ENCODE measurements around the gene DEPP1.

The DEPP1 gene

GRCh38 chr10:44961931-44962750, 16.5 kb downstream of the DEPP1 start:
- no peaks in the 10 kb centered on the region for H3K9me3 ChIP-seq (replicated peaks; ENCODE audit: low read length)
- no peaks in the 10 kb centered on the region for H3K36me3 ChIP-seq (ENCODE audit: insufficient read depth, low read length)
- H3K9ac ChIP-seq (ENCODE audit: low read depth, low read length): no peak overlapping the region
- no peak overlapping the region for H3K4me3 ChIP-seq (ENCODE audit: low read length)
- peaks cover 64% of the 10 kb centered on the region for H3K4me1 ChIP-seq (ENCODE audit: control insufficient read depth, insufficient read depth, low read length)
- H3K4me2 ChIP-seq (ENCODE audit: low read length): no peak overlapping the region
- H3K27me3 ChIP-seq (ENCODE audit: control insufficient read depth, insufficient read depth, low read length): no peaks in the 10 kb centered on the region

GRCh38 chr10:44961230-44961571, 17.4 kb downstream of the DEPP1 start:
- no peak overlapping the region for H3K4me3 ChIP-seq (ENCODE audit: low read length)
- H3K4me1 ChIP-seq (ENCODE audit: control insufficient read depth, insufficient read depth, low read length): peaks cover 55% of the 10 kb centered on the region
- H3K9ac ChIP-seq (ENCODE audit: low read depth, low read length): no peak overlapping the region
- H3K4me2 ChIP-seq (ENCODE audit: low read length): peak overlapping the region; percentile 89
- peaks cover 4% of the 10 kb centered on the region for H3K36me3 ChIP-seq (ENCODE audit: insufficient read depth, low read length)
- no peaks in the 10 kb centered on the region for H3K27me3 ChIP-seq (ENCODE audit: control insufficient read depth, insufficient read depth, low read length)
- H3K9me3 ChIP-seq (replicated peaks; ENCODE audit: low read length): no peaks in the 10 kb centered on the region

DNA sequence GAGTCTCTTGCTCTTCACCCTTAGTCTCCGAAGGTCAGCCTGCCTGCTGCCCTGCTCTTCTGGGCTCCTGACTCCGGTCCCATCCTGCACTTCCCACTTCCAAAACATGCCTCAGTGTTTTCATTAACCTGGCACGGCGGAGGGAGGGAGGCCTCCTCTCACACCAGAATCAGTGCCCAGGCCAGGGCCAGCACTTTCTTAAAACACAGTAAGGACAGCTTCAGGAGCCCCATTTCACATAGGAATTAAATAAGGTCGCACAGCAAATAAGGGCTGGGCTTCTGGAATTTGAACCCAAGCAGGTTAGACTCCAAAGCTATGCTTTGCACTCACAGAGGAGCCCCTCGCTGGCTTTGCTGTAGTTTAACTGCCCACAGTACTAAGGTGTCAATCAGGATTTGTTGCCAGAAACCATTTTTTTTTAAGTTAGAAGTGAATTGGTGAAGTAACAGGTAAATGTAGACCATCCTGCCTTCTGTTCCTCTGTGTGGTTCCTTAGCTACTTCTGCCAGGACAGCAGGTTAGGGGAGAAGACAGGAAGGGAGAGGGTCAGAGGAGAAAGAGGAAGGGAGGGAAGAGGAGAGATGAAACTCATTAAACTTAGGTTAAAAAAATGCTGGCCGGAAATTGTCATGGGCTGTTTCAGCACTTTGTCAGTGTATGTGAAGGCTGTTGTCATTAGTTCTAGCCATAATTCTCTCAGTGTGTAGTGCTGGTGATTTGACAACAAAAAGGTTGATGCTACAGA, 18.0 kb downstream of the DEPP1 start:
- H3K9ac ChIP-seq (ENCODE audit: low read depth, low read length): peak overlapping the region; percentile 61
- H3K4me1 ChIP-seq (ENCODE audit: control insufficient read depth, insufficient read depth, low read length): peaks cover 51% of the 10 kb centered on the region
- peak overlapping the region; percentile 89 for H3K4me2 ChIP-seq (ENCODE audit: low read length)
- no peaks in the 10 kb centered on the region for H3K9me3 ChIP-seq (replicated peaks; ENCODE audit: low read length)
- peak overlapping the region; percentile 97 for H3K4me3 ChIP-seq (ENCODE audit: low read length)
- no peaks in the 10 kb centered on the region for H3K27me3 ChIP-seq (ENCODE audit: control insufficient read depth, insufficient read depth, low read length)
- peaks cover 4% of the 10 kb centered on the region for H3K36me3 ChIP-seq (ENCODE audit: insufficient read depth, low read length)

DNA sequence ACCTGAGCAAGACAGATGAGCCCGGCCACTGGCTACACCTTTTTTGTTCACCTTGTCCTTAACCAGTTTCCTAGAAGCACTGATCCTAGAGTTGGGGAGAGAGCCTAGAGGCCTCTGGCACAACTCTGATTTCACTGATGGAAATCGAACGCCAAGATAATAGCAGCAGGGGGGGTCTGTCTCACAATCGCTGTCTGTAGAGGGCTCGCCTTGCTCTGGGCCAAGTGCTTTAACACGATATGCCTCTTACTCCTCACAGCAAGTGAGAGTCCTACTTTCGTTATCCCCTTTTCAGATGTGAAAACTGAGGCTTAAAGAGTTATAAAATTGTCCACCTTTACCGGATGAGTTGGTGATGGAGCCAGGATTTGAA, 18.5 kb downstream of the DEPP1 start:
- H3K36me3 ChIP-seq (ENCODE audit: insufficient read depth, low read length): peaks cover 4% of the 10 kb centered on the region
- H3K27me3 ChIP-seq (ENCODE audit: control insufficient read depth, insufficient read depth, low read length): no peaks in the 10 kb centered on the region
- peaks cover 51% of the 10 kb centered on the region for H3K4me1 ChIP-seq (ENCODE audit: control insufficient read depth, insufficient read depth, low read length)
- no peaks in the 10 kb centered on the region for H3K9me3 ChIP-seq (replicated peaks; ENCODE audit: low read length)
- H3K4me3 ChIP-seq (ENCODE audit: low read length): peak overlapping the region; percentile 97
- peak overlapping the region; percentile 61 for H3K9ac ChIP-seq (ENCODE audit: low read depth, low read length)
- H3K4me2 ChIP-seq (ENCODE audit: low read length): peak overlapping the region; percentile 89

DNA sequence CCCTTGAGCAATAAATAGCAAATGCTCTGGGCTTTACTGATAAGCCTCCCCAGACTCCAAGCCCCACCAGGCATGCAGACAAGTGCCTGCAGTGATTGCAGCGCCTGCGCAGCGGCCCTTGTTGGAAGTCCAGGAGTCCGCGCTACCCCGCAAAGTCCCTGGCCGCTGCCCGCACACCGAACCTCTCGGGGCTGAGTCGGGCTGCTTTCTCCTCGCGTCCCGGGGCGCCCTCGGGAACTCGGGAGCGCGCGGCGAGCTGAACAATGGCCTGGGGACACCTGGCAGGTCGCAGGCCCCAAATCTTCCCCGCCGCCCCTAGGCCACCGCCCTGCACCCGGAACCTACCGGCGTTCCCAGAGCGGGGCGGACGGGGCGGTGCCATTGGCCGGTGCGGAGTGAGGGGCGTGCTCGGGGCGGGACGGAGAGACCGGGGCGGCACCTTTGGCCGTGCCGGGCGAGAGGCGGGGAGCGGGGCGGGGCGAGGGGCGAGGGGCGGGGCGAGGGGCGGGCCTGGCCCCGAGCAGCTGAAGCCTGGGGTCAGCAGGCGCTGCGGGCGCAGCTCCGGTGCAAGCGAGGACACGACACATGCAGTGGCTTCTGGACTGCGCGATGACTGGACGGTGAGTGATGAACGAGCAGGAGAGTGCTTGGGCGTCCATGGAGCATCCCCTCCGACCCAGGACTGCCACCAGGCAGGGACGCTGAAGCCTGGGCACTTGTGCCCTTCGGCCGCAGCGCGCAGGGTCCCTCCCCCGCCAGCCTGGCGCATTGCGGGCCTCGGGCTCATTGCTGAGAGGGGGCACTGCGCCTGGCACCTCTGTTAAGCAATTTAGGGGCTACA, 19.1 kb downstream of the DEPP1 start, which contains the start of gene RASSF4:
TSS of gene RASSF4 (plus strand) at position 556 of the 841 bp plus-strand sequence. CDS start 10,401 bp downstream, outside the sequence.
- Histone ChIP-seq H3K9me3 (replicated peaks; ENCODE audit: low read length) (no peaks in the 10 kb centered on the region), H3K4me2 (ENCODE audit: low read length) (peak within 1 kb of the TSS; percentile 89), H3K4me3 (ENCODE audit: low read length) (peak within 1 kb of the TSS; percentile 97), H3K36me3 (ENCODE audit: insufficient read depth, low read length) (peaks cover 4% of the 10 kb centered on the region), H3K4me1 (ENCODE audit: control insufficient read depth, insufficient read depth, low read length) (peaks cover 45% of the 10 kb centered on the region), H3K9ac (ENCODE audit: low read depth, low read length) (peak within 1 kb of the TSS; percentile 91), H3K27me3 (ENCODE audit: control insufficient read depth, insufficient read depth, low read length) (no peaks in the 10 kb centered on the region)

DNA sequence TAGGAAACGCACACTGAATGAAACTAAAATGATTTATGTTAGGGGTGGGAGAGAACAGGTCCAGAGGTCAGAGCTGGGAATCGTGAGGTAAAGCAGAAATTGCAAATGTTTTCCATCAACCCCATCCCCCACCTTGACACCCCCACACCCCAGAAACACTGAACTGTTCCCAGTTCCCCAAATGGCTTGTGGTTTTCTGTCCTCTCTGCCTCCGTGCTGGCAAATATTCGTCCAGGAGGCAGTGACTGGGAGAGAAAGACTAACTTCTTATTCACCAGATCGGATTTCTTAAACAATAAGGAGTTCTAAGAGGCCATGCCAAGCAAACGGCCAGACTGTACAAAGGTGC, 19.7 kb downstream of the DEPP1 start:
- no peaks in the 10 kb centered on the region for H3K9me3 ChIP-seq (replicated peaks; ENCODE audit: low read length)
- H3K4me3 ChIP-seq (ENCODE audit: low read length): peak overlapping the region; percentile 97
- H3K4me2 ChIP-seq (ENCODE audit: low read length): peak overlapping the region; percentile 87
- H3K36me3 ChIP-seq (ENCODE audit: insufficient read depth, low read length): peaks cover 4% of the 10 kb centered on the region
- H3K4me1 ChIP-seq (ENCODE audit: control insufficient read depth, insufficient read depth, low read length): peaks cover 39% of the 10 kb centered on the region
- H3K27me3 ChIP-seq (ENCODE audit: control insufficient read depth, insufficient read depth, low read length): no peaks in the 10 kb centered on the region
- H3K9ac ChIP-seq (ENCODE audit: low read depth, low read length): peak overlapping the region; percentile 91

- Histone ChIP-seq H3K4me3 (ENCODE audit: low read length) (peak overlapping the region; percentile 97), H3K4me1 (ENCODE audit: control insufficient read depth, insufficient read depth, low read length) (peaks cover 34% of the 10 kb centered on the region), H3K27me3 (ENCODE audit: control insufficient read depth, insufficient read depth, low read length) (no peaks in the 10 kb centered on the region), H3K9me3 (replicated peaks; ENCODE audit: low read length) (no peaks in the 10 kb centered on the region), H3K9ac (ENCODE audit: low read depth, low read length) (peak overlapping the region; percentile 91), H3K36me3 (ENCODE audit: insufficient read depth, low read length) (peaks cover 4% of the 10 kb centered on the region), H3K4me2 (ENCODE audit: low read length) (peak overlapping the region; percentile 87)
Observed at GRCh38 chr10:44958196-44958897, 20.3 kb downstream of the DEPP1 start.

GRCh38 chr10:44956717-44957706, 21.6 kb downstream of the DEPP1 start:
- Histone ChIP-seq H3K4me3 (ENCODE audit: low read length) (no peak overlapping the region), H3K4me1 (ENCODE audit: control insufficient read depth, insufficient read depth, low read length) (peaks cover 28% of the 10 kb centered on the region), H3K9me3 (replicated peaks; ENCODE audit: low read length) (no peaks in the 10 kb centered on the region), H3K9ac (ENCODE audit: low read depth, low read length) (no peak overlapping the region), H3K4me2 (ENCODE audit: low read length) (no peak overlapping the region), H3K36me3 (ENCODE audit: insufficient read depth, low read length) (peaks cover 4% of the 10 kb centered on the region), H3K27me3 (ENCODE audit: control insufficient read depth, insufficient read depth, low read length) (no peaks in the 10 kb centered on the region)

- Histone ChIP-seq H3K9ac (ENCODE audit: low read depth, low read length) (no peak overlapping the region), H3K4me3 (ENCODE audit: low read length) (no peak overlapping the region), H3K4me2 (ENCODE audit: low read length) (no peak overlapping the region), H3K9me3 (replicated peaks; ENCODE audit: low read length) (no peaks in the 10 kb centered on the region), H3K36me3 (ENCODE audit: insufficient read depth, low read length) (peaks cover 4% of the 10 kb centered on the region), H3K27me3 (ENCODE audit: control insufficient read depth, insufficient read depth, low read length) (no peaks in the 10 kb centered on the region), H3K4me1 (ENCODE audit: control insufficient read depth, insufficient read depth, low read length) (peaks cover 27% of the 10 kb centered on the region)
Observed at GRCh38 chr10:44956226-44956625, 22.4 kb downstream of the DEPP1 start.

DNA sequence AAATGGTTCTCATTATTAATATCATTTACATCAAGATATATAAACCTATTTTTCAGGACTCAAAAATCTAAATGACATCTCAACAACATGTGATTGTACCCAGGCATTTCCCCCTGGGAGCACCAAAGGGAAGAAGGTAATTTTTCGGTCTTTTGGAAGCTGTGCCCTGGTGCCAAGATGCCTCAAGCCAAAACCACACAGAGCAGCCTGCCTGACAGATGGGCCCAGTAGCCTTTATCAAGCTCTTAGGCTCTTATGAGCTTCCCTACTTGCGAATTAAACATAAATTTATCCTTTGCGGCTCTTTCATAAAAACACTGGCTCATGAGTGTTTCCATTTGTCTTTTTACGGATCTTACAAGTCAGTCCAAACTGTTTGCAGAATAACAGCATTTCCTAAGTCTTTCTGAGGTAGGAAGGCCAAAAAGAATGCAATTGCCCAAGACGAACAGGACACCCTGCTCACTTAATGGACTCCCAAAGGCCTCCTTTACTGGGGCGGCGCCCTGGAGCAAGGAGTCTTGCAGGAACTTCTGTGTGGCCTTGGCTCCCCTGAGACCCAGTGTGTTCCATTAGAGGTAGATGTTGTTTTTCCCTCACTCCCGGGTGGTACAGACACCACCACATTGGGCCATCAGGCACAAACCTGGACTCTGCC, 23.1 kb downstream of the DEPP1 start:
- H3K4me2 ChIP-seq (ENCODE audit: low read length): no peak overlapping the region
- H3K27me3 ChIP-seq (ENCODE audit: control insufficient read depth, insufficient read depth, low read length): no peaks in the 10 kb centered on the region
- no peak overlapping the region for H3K4me3 ChIP-seq (ENCODE audit: low read length)
- H3K4me1 ChIP-seq (ENCODE audit: control insufficient read depth, insufficient read depth, low read length): peaks cover 21% of the 10 kb centered on the region
- peaks cover 4% of the 10 kb centered on the region for H3K36me3 ChIP-seq (ENCODE audit: insufficient read depth, low read length)
- H3K9ac ChIP-seq (ENCODE audit: low read depth, low read length): no peak overlapping the region
- H3K9me3 ChIP-seq (replicated peaks; ENCODE audit: low read length): no peaks in the 10 kb centered on the region

Measured in skeletal muscle satellite cell (primary cell).